ENCODE measurements around the gene STAT1. TPM values are rescaled to one million over a fixed set of nuclear protein-coding genes. Genes with fewer than 3 reads are reported as not detected.
A peak's percentile ranks its signal among the peaks of the same experiment; 100 is the strongest.

Gene STAT1
- total RNA-seq, 1 experiment from 2014 or later: 60.7 TPM

DNA sequence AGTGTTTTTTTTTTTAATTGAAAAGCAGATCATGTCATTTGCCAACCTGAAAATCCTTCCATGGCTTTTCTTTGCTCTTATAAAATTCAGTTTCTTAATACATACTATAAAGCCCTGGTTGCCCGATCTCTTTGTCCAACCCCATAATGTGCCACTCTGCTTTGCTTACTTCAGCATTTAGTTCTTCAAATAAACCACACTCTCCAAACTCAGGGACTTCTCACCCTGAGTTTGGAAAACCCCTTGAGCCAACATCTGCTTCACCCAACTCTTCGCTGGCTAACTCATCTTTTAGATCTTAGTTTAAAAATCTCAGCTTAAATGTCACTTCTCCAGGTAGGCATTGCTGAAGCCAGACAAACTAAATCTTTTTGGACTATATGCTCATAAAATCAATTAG is 1.3 kb upstream of the STAT1 start:
- Histone ChIP-seq H3K27ac (ENCODE audit: low read depth, low read length) (no peak overlapping the region), H3K4me1 (ENCODE audit: control insufficient read depth in 1 of 2, insufficient read depth in 2 of 2, low read length in 2 of 2) (peaks cover 6 to 29% of the 10 kb centered on the region in 2 experiments; a peak in 3 of 4 replicates), H2AFZ (ENCODE audit: low read depth, low read length, poor library complexity, severe bottlenecking) (no peak overlapping the region), H3K4me2 (ENCODE audit: low read length) (no peak overlapping the region), H3K9me3 (ENCODE audit: control insufficient read depth in 1 of 2, insufficient read depth in 1 of 2, low read depth in 1 of 2, low read length in 2 of 2) (no peaks in the 10 kb centered on the region), H3K27me3 (ENCODE audit: insufficient read depth, low read length) (no peaks in the 10 kb centered on the region), H3K9me2 (ENCODE audit: insufficient read depth) (no peaks in the 10 kb centered on the region), H4K20me1 (ENCODE audit: insufficient read depth) (no peaks in the 10 kb centered on the region), H3K79me2 (ENCODE audit: insufficient read depth, low read length) (peaks cover 33% of the 10 kb centered on the region), H3K36me3 (ENCODE audit: control insufficient read depth in 1 of 2, insufficient read depth in 2 of 2, low read length in 2 of 2) (peaks cover under 1 to 1% of the 10 kb centered on the region in 2 experiments; a peak in 2 of 4 replicates), H3K9ac (ENCODE audit: low read length) (no peak overlapping the region), H3K4me3 (replicated peaks in 1 of 2; ENCODE audit: low read depth in 1 of 2, low read length in 2 of 2) (no peak overlapping the region)
- TF ChIP-seq ZNF274 (IDR thresholded peaks at IDR 0.05; ENCODE audit: low read depth, low read length) (no peak), EZH2 (IDR thresholded peaks at IDR 0.05) (no peak)
- TF ChIP-seq, protein P1, sequence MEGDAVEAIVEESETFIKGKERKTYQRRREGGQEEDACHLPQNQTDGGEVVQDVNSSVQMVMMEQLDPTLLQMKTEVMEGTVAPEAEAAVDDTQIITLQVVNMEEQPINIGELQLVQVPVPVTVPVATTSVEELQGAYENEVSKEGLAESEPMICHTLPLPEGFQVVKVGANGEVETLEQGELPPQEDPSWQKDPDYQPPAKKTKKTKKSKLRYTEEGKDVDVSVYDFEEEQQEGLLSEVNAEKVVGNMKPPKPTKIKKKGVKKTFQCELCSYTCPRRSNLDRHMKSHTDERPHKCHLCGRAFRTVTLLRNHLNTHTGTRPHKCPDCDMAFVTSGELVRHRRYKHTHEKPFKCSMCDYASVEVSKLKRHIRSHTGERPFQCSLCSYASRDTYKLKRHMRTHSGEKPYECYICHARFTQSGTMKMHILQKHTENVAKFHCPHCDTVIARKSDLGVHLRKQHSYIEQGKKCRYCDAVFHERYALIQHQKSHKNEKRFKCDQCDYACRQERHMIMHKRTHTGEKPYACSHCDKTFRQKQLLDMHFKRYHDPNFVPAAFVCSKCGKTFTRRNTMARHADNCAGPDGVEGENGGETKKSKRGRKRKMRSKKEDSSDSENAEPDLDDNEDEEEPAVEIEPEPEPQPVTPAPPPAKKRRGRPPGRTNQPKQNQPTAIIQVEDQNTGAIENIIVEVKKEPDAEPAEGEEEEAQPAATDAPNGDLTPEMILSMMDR (IDR thresholded peaks at IDR 0.05 in 2 of 3, conservative IDR thresholded peaks at IDR 0.05 in 1 of 3; ENCODE audit: borderline replicate concordance in 1 of 3, insufficient read depth in 1 of 3, low read depth in 2 of 3, low read length in 2 of 3): no peak
- TF ChIP-seq, protein P2, sequence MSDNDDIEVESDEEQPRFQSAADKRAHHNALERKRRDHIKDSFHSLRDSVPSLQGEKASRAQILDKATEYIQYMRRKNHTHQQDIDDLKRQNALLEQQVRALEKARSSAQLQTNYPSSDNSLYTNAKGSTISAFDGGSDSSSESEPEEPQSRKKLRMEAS (IDR thresholded peaks at IDR 0.05): no peak
- ChIA-PET RAD21 (ENCODE audit: low non-redundant PET in 1 of 2, low total read pairs in 2 of 2, uncharacterized antibody in 2 of 2, unreplicated experiment in 2 of 2) (no interaction called here), CTCF (no interaction called here), POLR2A (no interaction called here)
- no TSS peak for BruUV-seq (replicated peaks)
- DNase-seq (ENCODE audit: low read depth, low spot score) (no peak), ATAC-seq (no peak)
- intact Hi-C loops (cut with micrococcal nuclease): no loop called here

DNA sequence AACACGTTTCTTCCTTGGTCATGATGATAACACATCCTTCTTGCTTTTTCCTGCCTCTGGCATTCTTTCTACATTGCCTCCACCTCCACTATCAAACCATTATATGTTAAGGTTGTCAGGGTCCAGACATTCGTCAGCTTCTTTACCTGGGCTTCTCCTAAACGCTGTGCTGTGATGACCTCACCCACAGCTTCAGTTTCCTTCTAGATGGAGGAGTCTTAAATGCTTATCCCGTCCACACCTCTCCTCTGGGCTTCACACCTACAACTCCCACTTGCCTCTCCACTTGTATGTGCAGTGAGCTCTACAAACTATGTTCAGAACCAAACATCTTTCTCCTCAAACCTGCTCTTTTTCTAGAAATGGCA is 666 bp upstream of the STAT1 start:
- no peaks in the 10 kb centered on the region for H4K20me1 ChIP-seq (ENCODE audit: insufficient read depth)
- no peaks in the 10 kb centered on the region for H3K9me2 ChIP-seq (ENCODE audit: insufficient read depth)
- no peak overlapping the region for H2AFZ ChIP-seq (ENCODE audit: low read depth, low read length, poor library complexity, severe bottlenecking)
- H3K79me2 ChIP-seq (ENCODE audit: insufficient read depth, low read length): peaks cover 36% of the 10 kb centered on the region
- no peaks in the 10 kb centered on the region for H3K9me3 ChIP-seq (ENCODE audit: control insufficient read depth in 1 of 2, insufficient read depth in 1 of 2, low read depth in 1 of 2, low read length in 2 of 2)
- BruUV-seq (replicated peaks): TSS peak; percentile 98
- DNase-seq (ENCODE audit: low read depth, low spot score): no peak
- intact Hi-C loops (cut with micrococcal nuclease): no loop called here
- ChIA-PET POLR2A (interaction anchor here (0.6 to 0.9 kb wide), 2 partner anchors 12 to 36 kb away, joined by 3 read pairs; no protein-coding TSS in a partner anchor), CTCF (no interaction called here), RAD21 (ENCODE audit: low non-redundant PET in 1 of 2, low total read pairs in 2 of 2, uncharacterized antibody in 2 of 2, unreplicated experiment in 2 of 2) (no interaction called here)
- TF ChIP-seq, protein P1 (IDR thresholded peaks at IDR 0.05 in 2 of 3, conservative IDR thresholded peaks at IDR 0.05 in 1 of 3; ENCODE audit: borderline replicate concordance in 1 of 3, insufficient read depth in 1 of 3, low read depth in 2 of 3, low read length in 2 of 3): no peak
- ATAC-seq: no peak
- H3K9ac ChIP-seq (ENCODE audit: low read length): peak overlapping the region; percentile 90
- peaks cover 4% of the 10 kb centered on the region in 2 experiments; a peak in 2 of 4 replicates for H3K36me3 ChIP-seq (ENCODE audit: control insufficient read depth in 1 of 2, insufficient read depth in 2 of 2, low read length in 2 of 2)
- peak overlapping the region; percentile 84 for H3K27ac ChIP-seq (ENCODE audit: low read depth, low read length)
- H3K27me3 ChIP-seq (ENCODE audit: insufficient read depth, low read length): no peaks in the 10 kb centered on the region
- H3K4me2 ChIP-seq (ENCODE audit: low read length): peak overlapping the region; percentile 85
- H3K4me3 ChIP-seq (replicated peaks in 1 of 2; ENCODE audit: low read depth in 1 of 2, low read length in 2 of 2): peak overlapping the region; percentile 79 to 83
- H3K4me1 ChIP-seq (ENCODE audit: control insufficient read depth in 1 of 2, insufficient read depth in 2 of 2, low read length in 2 of 2): peaks cover 4 to 25% of the 10 kb centered on the region in 2 experiments; a peak in 3 of 4 replicates

All from HCT116 (cell line).